ENCODE data around the gene ELK1.

DNA sequence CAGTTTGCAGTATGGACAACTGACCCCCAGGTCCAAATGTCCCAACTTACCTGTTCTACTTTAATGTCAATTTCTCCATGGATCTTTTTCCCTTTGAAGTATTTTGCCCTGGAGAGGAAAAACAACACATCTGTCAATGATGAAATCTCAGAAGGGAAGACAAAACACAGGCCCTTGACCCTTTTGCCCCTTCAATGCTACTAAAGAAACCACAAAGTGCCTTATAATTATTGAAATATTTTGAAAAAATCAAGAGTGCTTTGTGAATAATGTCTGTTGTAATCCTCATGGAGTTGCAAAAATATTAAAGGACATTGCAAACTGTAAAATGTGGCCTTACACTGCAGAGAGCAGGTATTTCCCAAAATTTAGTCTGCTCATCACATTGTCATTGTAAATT lies 43.3 kb downstream of the ELK1 start:
- no peak for TF ChIP-seq CTCF (IDR thresholded peaks at IDR 0.05)
- no peak for TF ChIP-seq EP300 (IDR thresholded peaks at IDR 0.05)
- no peak for TF ChIP-seq POLR2A (IDR thresholded peaks at IDR 0.05)
- no peak for TF ChIP-seq POLR2AphosphoS5 (IDR thresholded peaks at IDR 0.05)
